SK-N-SH (cell line): ENCODE data around the gene OGFR. TPM values are rescaled to one million over a fixed set of nuclear protein-coding genes. Genes with fewer than 3 reads are reported as not detected.

Experiments used
- CTCF ChIA-PET: fragments of 300-600, 350-600 bp; formaldehyde crosslinking; extraction: SDS; loops from one replicate; lab custom pipeline; 2021; lab: Yijun Ruan, JAX
- POLR2A ChIA-PET: fragments of 350-600 bp; sonication (Branson Sonifier 250); formaldehyde crosslinking; extraction: SDS; loops from one replicate; lab custom pipeline; 2020; ENCODE audit warnings: antibody characterized with exemption, inconsistent platforms; lab: Yijun Ruan, JAX
- DNase-seq: peaks from one replicate; pipeline ENCODE4 v3.0.0; 2012
- H2AFZ ChIP-seq: fragments of 200-600 bp; sonication (generic); 2 replicates; pipeline ENCODE4 v1.8.1; 2016; ENCODE audit warnings: antibody characterized with exemption, mild to moderate bottlenecking, low read depth
- H3F3A ChIP-seq: fragments of 200-600 bp; sonication (generic); replicated peaks from 2 replicates; pipeline ENCODE3; 2016; ENCODE audit warnings: antibody characterized with exemption, mild to moderate bottlenecking; ENCODE audit not compliant: insufficient read depth
- H3K27ac ChIP-seq, 2 experiments: fragments of 200-500 bp in 1 of 2; fragments of 200-600 bp in 1 of 2; sonication (Bioruptor generic) in 1 of 2; sonication (generic), shearing (Covaris generic) in 1 of 2; 2 replicates each; pipeline versions ENCODE4 v1.5.1 to v1.6.1; 2014 to 2016; ENCODE audit warnings: low read depth in 2 of 2, inconsistent platforms in 1 of 2, low read length in 1 of 2, mild to moderate bottlenecking in 1 of 2, mixed read lengths in 1 of 2
- H3K27me3 ChIP-seq: fragments of 200-600 bp; sonication (generic), shearing (Covaris generic); 2 replicates; pipeline ENCODE4 v1.6.1; 2016; ENCODE audit warnings: mixed run types; ENCODE audit not compliant: insufficient read depth
- H3K36me3 ChIP-seq, 2 experiments: fragments of 200-500 bp in 1 of 2; fragments of 200-600 bp in 1 of 2; sonication (Bioruptor generic) in 1 of 2; sonication (generic) in 1 of 2; replicated peaks in 1 of 2; 2 replicates each; pipeline versions ENCODE3 to v1.5.1; 2014 to 2016; ENCODE audit warnings: low read length in 1 of 2, mild to moderate bottlenecking in 1 of 2; ENCODE audit not compliant: insufficient read depth in 2 of 2, control insufficient read depth in 1 of 2
- H3K4me1 ChIP-seq, 2 experiments: fragments of 200-500 bp in 1 of 2; fragments of 200-600 bp in 1 of 2; sonication (Bioruptor generic) in 1 of 2; sonication (generic), shearing (Covaris generic) in 1 of 2; 2 replicates each; pipeline versions ENCODE4 v1.5.1 to v1.6.1; 2014 to 2016; ENCODE audit warnings: low read depth in 1 of 2, low read length in 1 of 2, mixed run types in 1 of 2; ENCODE audit not compliant: insufficient read depth in 2 of 2, control insufficient read depth in 1 of 2
- H3K4me2 ChIP-seq: fragments of 200-600 bp; sonication (generic), shearing (Covaris generic); 2 replicates; pipeline ENCODE4 v1.6.1; 2017; ENCODE audit warnings: mixed run types
- H3K4me3 ChIP-seq, 2 experiments: fragments of 200-500 bp in 1 of 2; fragments of 200-600 bp in 1 of 2; sonication (Bioruptor generic) in 1 of 2; sonication (generic), shearing (Covaris generic) in 1 of 2; 2 replicates each; pipeline versions ENCODE4 v1.5.1 to v1.8.1; 2014 to 2016; ENCODE audit warnings: low read depth in 2 of 2, inconsistent platforms in 1 of 2, low read length in 1 of 2, mild to moderate bottlenecking in 1 of 2, mixed read lengths in 1 of 2, moderate library complexity in 1 of 2
- H3K79me2 ChIP-seq: fragments of 200-600 bp; sonication (generic); 2 replicates; pipeline ENCODE4 v1.8.1; 2017; ENCODE audit warnings: mild to moderate bottlenecking; ENCODE audit not compliant: insufficient read depth
- H3K9ac ChIP-seq: fragments of 200-600 bp; sonication (generic); 2 replicates; pipeline ENCODE4 v1.6.1; 2017; ENCODE audit warnings: mixed run types
- H3K9me2 ChIP-seq: fragments of 200-600 bp; sonication (generic); 2 replicates; pipeline ENCODE4 v1.6.1; 2017; ENCODE audit warnings: mixed run types
- H3K9me3 ChIP-seq: fragments of 200-600 bp; sonication (generic); 2 replicates; pipeline ENCODE4 v1.6.1; 2017; ENCODE audit warnings: mixed run types, mild to moderate bottlenecking, moderate library complexity
- H4K20me1 ChIP-seq: fragments of 200-600 bp; sonication (generic); 2 replicates; pipeline ENCODE4 v1.6.1; 2017; ENCODE audit warnings: mild to moderate bottlenecking, mixed run types; ENCODE audit not compliant: insufficient read depth
- ELF1 ChIP-seq: IDR thresholded peaks from 2 replicates; pipeline ENCODE4 v1.4.0; 2012
- EP300 ChIP-seq, 2 experiments: IDR thresholded peaks; 2 replicates each; pipeline versions ENCODE4 v1.4.0 to v1.6.1; 2012; ENCODE audit warnings: borderline replicate concordance in 1 of 2, low read depth in 1 of 2, low read length in 1 of 2
- FOXM1 ChIP-seq: IDR thresholded peaks from 2 replicates; pipeline ENCODE4 v1.4.0; 2012; ENCODE audit warnings: low read depth, mild to moderate bottlenecking
- GABPA ChIP-seq: IDR thresholded peaks from 2 replicates; pipeline ENCODE4 v1.4.0; 2012; ENCODE audit warnings: low read depth, mild to moderate bottlenecking
- NRF1 ChIP-seq: IDR thresholded peaks from 2 replicates; pipeline ENCODE4 v1.6.1; 2012; ENCODE audit warnings: low read depth, mild to moderate bottlenecking, low read length
- RCOR1 ChIP-seq: fragments of 150-350 bp; IDR thresholded peaks from 2 replicates; pipeline ENCODE4 v1.6.1; 2017; ENCODE audit warnings: antibody characterized with exemption, low read length
- SIN3A ChIP-seq: IDR thresholded peaks from 2 replicates; pipeline ENCODE4 v1.6.1; 2012; ENCODE audit warnings: low read depth, mild to moderate bottlenecking, low read length, moderate library complexity, borderline replicate concordance
- YY1 ChIP-seq: IDR thresholded peaks from 2 replicates; pipeline ENCODE4 v1.4.0; 2012; ENCODE audit warnings: low read depth, mild to moderate bottlenecking
- WGBS: methylation state at CpG from one replicate; pipeline ENCODE4 v1.1.6; 2017; ENCODE audit warnings: low lambda C conversion rate; 5-methylcytosine and 5-hydroxymethylcytosine counted together
- polyA plus RNA-seq, 3 experiments: library from polyadenylated mRNA; depleted of rRNA; stranded (reverse); fragments of >200 nt; gene quantifications; 2 replicates each; pipeline ENCODE4 v1.2.3, GENCODE V29; 2012
- TF ChIP-seq, protein P1 (sequence below): fragments of 200-600 bp; sonication (generic); IDR thresholded peaks from 2 replicates; pipeline ENCODE4 v1.6.1; 2017; ENCODE audit warnings: antibody characterized with exemption, mild to moderate bottlenecking, moderate library complexity
- TF ChIP-seq, protein P2 (sequence below): IDR thresholded peaks from 2 replicates; pipeline ENCODE4 v1.6.1; 2012; ENCODE audit warnings: mild to moderate bottlenecking, low read depth, low read length, moderate library complexity
- TF ChIP-seq, protein P3 (sequence below): fragments of 150-350 bp; IDR thresholded peaks from 2 replicates; pipeline ENCODE4 v1.6.1; 2017; ENCODE audit warnings: antibody characterized with exemption, low read length, low read depth, borderline replicate concordance

The OGFR gene
- polyA plus RNA-seq, 1 of the 3 experiments (the other 2 are of a cell fraction), result 60.8 TPM

- Histone ChIP-seq H2AFZ (no peak overlapping the region), H3K36me3 (no peaks in the 10 kb centered on the region), H4K20me1 (no peaks in the 10 kb centered on the region), H3K4me2 (no peak overlapping the region), H3K9me2 (no peaks in the 10 kb centered on the region), H3K79me2 (no peaks in the 10 kb centered on the region), H3K9me3 (no peaks in the 10 kb centered on the region), H3K9ac (no peak overlapping the region), H3F3A (no peaks in the 10 kb centered on the region), H3K27ac (no peak overlapping the region), H3K27me3 (no peaks in the 10 kb centered on the region), H3K4me1 (peaks cover 0 to 14% of the 10 kb centered on the region in 2 experiments; a peak in 1 of 4 replicates), H3K4me3 (no peak overlapping the region)
- TF ChIP-seq RCOR1 (no peak), GABPA (no peak), ELF1 (no peak), NRF1 (no peak), YY1 (no peak), FOXM1 (no peak)
- TF ChIP-seq, protein P1, sequence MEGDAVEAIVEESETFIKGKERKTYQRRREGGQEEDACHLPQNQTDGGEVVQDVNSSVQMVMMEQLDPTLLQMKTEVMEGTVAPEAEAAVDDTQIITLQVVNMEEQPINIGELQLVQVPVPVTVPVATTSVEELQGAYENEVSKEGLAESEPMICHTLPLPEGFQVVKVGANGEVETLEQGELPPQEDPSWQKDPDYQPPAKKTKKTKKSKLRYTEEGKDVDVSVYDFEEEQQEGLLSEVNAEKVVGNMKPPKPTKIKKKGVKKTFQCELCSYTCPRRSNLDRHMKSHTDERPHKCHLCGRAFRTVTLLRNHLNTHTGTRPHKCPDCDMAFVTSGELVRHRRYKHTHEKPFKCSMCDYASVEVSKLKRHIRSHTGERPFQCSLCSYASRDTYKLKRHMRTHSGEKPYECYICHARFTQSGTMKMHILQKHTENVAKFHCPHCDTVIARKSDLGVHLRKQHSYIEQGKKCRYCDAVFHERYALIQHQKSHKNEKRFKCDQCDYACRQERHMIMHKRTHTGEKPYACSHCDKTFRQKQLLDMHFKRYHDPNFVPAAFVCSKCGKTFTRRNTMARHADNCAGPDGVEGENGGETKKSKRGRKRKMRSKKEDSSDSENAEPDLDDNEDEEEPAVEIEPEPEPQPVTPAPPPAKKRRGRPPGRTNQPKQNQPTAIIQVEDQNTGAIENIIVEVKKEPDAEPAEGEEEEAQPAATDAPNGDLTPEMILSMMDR, result no peak
- CTCF ChIA-PET, result interaction anchor here (0.8 to 3.8 kb wide), 2 partner anchors 10 to 12 kb away, joined by 3 to 31 read pairs; no protein-coding TSS in a partner anchor
- POLR2A ChIA-PET, result no interaction called here
- no peak for DNase-seq
- 94% methylated on average over 6 of the region's 7 CpGs for WGBS
These were observed 25.3 kb upstream of the OGFR start for GRCh38 chr20:62779417-62779685.

- no peak for DNase-seq
- H3K9me2 ChIP-seq, result no peaks in the 10 kb centered on the region
- H3K27me3 ChIP-seq, result no peaks in the 10 kb centered on the region
- no peak overlapping the region for H3K27ac ChIP-seq
- H3K9ac ChIP-seq, result no peak overlapping the region
- 75% methylated on average over 15 of the region's 20 CpGs for WGBS
- H3F3A ChIP-seq, result no peaks in the 10 kb centered on the region
- H2AFZ ChIP-seq, result no peak overlapping the region
- no peaks in the 10 kb centered on the region for H3K36me3 ChIP-seq
- TF ChIP-seq, protein P1, result no peak
- TF ChIP-seq RCOR1, result no peak
- TF ChIP-seq FOXM1, result no peak
- no peak overlapping the region for H3K4me3 ChIP-seq
- H3K4me2 ChIP-seq, result no peak overlapping the region
- H3K79me2 ChIP-seq, result no peaks in the 10 kb centered on the region
- ChIA-PET CTCF (interaction anchor here (0.9 to 3.8 kb wide), 3 partner anchors 8 to 73 kb away, joined by 3 to 31 read pairs (median 4); no protein-coding TSS in a partner anchor), POLR2A (no interaction called here)
- H4K20me1 ChIP-seq, result no peaks in the 10 kb centered on the region
- peaks cover 0 to 14% of the 10 kb centered on the region in 2 experiments; a peak in 1 of 4 replicates for H3K4me1 ChIP-seq
- H3K9me3 ChIP-seq, result no peaks in the 10 kb centered on the region
These were observed 24.4 kb upstream of the OGFR start for GRCh38 chr20:62780204-62780603.

- H3K9ac ChIP-seq, result no peak overlapping the region
- H3K9me3 ChIP-seq, result no peaks in the 10 kb centered on the region
- WGBS, result 80% methylated on average over 16 of the region's 17 CpGs
- H3K79me2 ChIP-seq, result no peaks in the 10 kb centered on the region
- H4K20me1 ChIP-seq, result no peaks in the 10 kb centered on the region
- H3K27ac ChIP-seq, result no peak overlapping the region
- H3K4me1 ChIP-seq, result peaks cover 0 to 18% of the 10 kb centered on the region in 2 experiments; a peak in 1 of 4 replicates
- TF ChIP-seq, protein P2, sequence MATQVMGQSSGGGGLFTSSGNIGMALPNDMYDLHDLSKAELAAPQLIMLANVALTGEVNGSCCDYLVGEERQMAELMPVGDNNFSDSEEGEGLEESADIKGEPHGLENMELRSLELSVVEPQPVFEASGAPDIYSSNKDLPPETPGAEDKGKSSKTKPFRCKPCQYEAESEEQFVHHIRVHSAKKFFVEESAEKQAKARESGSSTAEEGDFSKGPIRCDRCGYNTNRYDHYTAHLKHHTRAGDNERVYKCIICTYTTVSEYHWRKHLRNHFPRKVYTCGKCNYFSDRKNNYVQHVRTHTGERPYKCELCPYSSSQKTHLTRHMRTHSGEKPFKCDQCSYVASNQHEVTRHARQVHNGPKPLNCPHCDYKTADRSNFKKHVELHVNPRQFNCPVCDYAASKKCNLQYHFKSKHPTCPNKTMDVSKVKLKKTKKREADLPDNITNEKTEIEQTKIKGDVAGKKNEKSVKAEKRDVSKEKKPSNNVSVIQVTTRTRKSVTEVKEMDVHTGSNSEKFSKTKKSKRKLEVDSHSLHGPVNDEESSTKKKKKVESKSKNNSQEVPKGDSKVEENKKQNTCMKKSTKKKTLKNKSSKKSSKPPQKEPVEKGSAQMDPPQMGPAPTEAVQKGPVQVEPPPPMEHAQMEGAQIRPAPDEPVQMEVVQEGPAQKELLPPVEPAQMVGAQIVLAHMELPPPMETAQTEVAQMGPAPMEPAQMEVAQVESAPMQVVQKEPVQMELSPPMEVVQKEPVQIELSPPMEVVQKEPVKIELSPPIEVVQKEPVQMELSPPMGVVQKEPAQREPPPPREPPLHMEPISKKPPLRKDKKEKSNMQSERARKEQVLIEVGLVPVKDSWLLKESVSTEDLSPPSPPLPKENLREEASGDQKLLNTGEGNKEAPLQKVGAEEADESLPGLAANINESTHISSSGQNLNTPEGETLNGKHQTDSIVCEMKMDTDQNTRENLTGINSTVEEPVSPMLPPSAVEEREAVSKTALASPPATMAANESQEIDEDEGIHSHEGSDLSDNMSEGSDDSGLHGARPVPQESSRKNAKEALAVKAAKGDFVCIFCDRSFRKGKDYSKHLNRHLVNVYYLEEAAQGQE, result no peak
- TF ChIP-seq, protein P3, sequence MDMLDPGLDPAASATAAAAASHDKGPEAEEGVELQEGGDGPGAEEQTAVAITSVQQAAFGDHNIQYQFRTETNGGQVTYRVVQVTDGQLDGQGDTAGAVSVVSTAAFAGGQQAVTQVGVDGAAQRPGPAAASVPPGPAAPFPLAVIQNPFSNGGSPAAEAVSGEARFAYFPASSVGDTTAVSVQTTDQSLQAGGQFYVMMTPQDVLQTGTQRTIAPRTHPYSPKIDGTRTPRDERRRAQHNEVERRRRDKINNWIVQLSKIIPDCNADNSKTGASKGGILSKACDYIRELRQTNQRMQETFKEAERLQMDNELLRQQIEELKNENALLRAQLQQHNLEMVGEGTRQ, result no peak
- TF ChIP-seq ELF1, result no peak
- no peak for TF ChIP-seq SIN3A
- no peak for TF ChIP-seq EP300 (IDR thresholded peaks at IDR 0.05; ENCODE audit: borderline replicate concordance in 1 of 2, low read depth in 1 of 2, low read length in 1 of 2)
- TF ChIP-seq, all 33 proteins: peak for 0
- Histone ChIP-seq H3K4me2 (no peak overlapping the region), H3F3A (no peaks in the 10 kb centered on the region), H3K27me3 (no peaks in the 10 kb centered on the region), H3K36me3 (no peaks in the 10 kb centered on the region), H2AFZ (no peak overlapping the region), H3K9me2 (no peaks in the 10 kb centered on the region), H3K4me3 (no peak overlapping the region)
- POLR2A ChIA-PET, result no interaction called here
- CTCF ChIA-PET, result interaction anchor here (0.9 to 3.8 kb wide), 3 partner anchors 8 to 73 kb away, joined by 3 to 31 read pairs (median 4); no protein-coding TSS in a partner anchor
- no peak for DNase-seq
These were observed 23.9 kb upstream of the OGFR start for GRCh38 chr20:62780696-62781095.
